KOPT-K1 (cell line): ENCODE measurements around the gene AKNA.

ENCODE experiments used
- H3K27ac ChIP-seq: fragments of 200-600 bp; sonication (generic); 2 replicates; pipeline ENCODE4 v1.5.1; 2016; ENCODE audit warnings: antibody characterized with exemption, mild to moderate bottlenecking, low read depth, low read length; ENCODE audit not compliant: poor library complexity, severe bottlenecking
- H3K36me3 ChIP-seq: fragments of 200-600 bp; sonication (generic); 2 replicates; pipeline ENCODE4 v1.5.1; 2017; ENCODE audit warnings: antibody characterized with exemption, mild to moderate bottlenecking, low read length, moderate library complexity; ENCODE audit not compliant: insufficient read depth
- H3K9me3 ChIP-seq: fragments of 200-600 bp; sonication (generic); 2 replicates; pipeline ENCODE4 v1.5.1; 2017; ENCODE audit warnings: antibody characterized with exemption, low read length, mild to moderate bottlenecking; ENCODE audit not compliant: insufficient read depth, poor library complexity, severe bottlenecking

Gene AKNA

DNA sequence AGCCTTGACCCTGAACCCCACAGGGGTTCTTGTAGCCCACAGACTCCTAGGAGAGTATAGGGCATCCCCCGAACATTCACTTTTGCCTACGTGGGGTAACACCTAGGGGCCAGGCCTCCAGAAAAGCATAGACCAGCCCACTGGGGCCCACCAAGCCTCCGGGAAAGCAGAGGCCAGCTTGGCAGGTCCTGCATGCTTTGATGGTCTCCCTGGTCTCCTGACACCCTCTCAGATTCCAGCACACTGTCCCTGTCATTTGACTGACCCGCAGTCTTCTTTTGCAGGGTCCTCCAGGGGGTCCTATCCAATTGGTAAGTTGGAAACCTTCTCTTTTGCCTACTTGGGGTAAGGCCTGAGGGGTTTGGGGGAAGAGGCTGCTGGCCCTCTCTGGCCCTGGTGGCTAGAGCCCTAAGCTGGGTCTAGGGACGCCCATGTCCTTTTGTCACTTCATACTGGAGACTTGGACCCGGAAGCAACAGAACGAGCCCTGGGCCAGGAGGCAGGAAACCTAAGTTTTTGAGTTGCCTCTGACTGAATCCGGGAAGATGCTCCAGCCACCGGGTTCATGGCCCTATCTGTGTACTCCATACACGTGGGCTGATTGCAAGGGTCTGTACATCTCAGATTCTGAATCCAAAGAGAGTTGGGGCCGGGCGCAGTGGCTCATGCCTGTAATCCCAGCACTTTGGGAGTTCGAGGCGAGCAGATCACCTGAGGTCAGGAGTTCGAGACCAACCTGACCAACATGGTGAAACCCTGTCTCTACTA lies 85.8 kb downstream of the AKNA start:
- H3K36me3 ChIP-seq, result no peaks in the 10 kb centered on the region
- no peak overlapping the region for H3K27ac ChIP-seq
- no peaks in the 10 kb centered on the region for H3K9me3 ChIP-seq

DNA sequence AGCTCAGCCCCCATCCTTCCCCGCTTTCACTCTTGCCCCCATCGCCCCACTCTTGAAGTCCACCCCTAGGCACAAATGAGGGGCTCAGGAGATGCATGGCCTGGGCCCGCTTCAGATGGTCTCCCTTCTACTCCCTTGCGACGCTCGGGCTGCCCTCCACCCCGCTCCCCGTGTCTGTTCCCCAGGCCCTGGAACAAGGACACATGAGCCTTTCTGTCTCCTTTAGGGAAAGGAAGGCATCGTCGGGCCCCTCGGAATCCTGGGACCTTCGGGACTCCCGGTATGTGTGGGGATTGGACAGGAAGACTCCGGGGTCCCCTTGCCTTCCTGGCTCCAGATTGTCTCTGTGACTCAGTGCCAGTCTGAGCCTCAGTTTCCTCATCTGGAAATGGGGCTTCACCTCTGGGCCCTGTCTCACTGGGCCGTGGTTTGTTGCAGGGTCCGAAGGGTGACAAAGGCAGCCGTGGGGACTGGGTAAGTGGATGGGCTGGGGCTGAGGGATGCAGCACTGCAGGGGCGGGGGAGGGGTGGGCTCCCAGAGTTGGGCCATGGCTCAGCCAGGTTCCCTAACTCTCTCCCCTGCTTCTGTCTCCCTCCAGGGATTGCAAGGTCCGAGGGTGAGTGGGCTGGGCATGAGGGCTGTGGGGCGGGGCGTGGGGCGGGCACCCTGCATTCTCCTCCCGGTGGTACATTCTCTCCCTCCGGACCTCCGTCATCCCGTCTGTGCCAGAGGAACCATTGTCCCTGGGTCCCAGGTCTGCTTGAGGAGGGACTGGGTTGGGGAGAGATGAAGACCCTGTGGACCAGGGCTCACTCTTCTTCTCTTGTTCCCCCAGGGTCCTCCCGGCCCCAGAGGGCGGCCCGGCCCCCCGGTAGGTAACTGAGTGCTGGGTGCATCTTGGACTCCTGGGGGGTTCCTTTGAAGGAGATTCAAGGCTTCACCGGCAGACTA lies 86.7 kb downstream of the AKNA start:
- H3K36me3 ChIP-seq, result no peaks in the 10 kb centered on the region
- peaks cover 7% of the 10 kb centered on the region for H3K9me3 ChIP-seq
- H3K27ac ChIP-seq, result no peak overlapping the region

DNA sequence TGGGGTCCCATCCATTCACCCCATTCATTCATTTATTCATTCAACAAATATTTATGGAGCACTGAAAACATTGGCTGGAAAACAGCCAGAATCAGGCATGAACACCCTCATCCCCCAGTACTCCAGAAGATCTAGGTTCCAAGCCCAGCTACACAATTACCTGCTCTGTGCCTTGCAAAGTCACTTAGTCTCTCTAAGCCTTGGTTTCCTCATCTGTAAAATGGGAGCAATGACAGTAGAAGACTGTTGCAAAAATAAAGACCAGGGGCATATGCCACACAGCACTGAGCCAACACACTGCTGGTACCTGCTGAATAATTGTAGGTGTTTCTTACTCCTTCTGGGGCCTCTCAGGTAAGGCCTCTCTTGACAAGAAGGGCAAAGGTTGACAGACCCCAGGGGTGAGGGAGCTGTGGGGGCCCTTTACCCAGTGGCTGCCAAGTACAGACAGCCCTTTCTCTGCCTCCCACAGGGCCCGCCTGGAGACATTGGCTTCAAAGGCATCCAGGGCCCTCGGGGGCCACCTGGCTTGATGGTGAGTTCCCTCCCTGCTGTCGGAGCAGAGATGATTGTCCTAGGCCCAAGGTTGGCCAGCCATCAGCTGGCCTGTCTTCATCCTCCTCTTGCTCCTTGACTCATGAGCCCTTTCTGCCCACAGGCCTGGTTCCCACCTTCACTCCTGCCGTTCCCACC lies 87.5 kb downstream of the AKNA start:
- Histone ChIP-seq H3K9me3 (peaks cover 7% of the 10 kb centered on the region), H3K27ac (no peak overlapping the region), H3K36me3 (no peaks in the 10 kb centered on the region)

DNA sequence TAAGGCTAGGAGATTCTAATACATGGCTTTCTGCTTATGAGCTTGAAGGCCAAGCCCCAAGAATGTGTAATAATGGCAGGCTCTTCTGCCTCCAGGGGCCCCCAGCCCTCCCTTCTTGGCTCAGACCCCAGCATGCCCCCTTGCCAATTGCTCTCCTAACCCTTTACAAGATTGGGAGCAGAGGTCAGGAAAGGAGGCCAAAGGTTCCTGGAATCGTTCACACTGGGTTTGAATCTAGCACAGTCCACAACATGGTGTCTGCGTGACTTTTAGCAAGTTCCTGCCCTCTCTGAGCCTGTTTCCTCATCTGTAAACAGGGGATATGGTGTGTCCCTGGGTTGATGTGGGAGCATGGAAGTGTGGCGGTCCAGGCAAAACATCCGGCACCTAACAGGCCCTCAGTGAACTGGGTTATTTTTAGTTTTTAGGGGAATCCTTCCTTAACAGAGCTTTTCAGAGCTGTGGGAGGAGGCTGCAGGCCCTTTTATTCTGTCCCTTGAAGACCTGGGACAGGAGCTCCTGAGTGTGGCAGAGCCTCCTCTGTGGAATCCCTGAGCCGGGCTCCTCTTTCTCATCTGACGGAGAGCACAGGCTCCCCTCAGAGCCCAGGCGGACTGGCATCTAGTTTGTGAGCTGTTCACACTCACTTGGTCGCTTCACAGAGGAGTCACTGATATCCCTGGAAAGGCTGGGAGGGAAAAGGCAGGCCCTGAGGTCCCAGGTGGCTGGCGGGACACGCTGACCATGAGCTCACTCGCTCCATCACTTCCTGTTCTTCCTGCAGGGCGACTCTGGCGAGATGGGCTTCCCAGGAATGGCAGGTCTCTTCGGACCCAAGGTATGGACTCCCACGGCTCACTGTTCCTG lies 88.3 kb downstream of the AKNA start:
- Histone ChIP-seq H3K27ac (no peak overlapping the region), H3K9me3 (peaks cover 13% of the 10 kb centered on the region), H3K36me3 (no peaks in the 10 kb centered on the region)

DNA sequence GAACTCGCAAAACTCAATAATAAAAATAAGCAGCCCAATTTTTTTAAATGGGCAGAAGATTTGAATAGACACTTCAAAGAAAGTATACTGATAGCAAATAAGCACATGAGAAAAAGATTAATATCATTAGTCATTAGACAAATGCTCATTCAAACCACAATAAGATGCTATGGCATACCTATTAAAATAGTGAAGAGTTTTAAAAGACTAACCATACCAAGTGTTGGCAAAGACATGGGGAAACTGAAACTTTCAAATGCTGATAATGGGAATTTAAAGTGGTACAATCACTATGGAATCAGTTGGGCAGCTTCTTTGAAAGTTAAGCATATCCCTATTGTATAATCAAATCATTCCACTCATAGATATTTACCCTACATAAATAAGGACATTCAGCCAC lies 91.4 kb downstream of the AKNA start:
- no peak overlapping the region for H3K27ac ChIP-seq
- H3K36me3 ChIP-seq, result no peaks in the 10 kb centered on the region
- H3K9me3 ChIP-seq, result peaks cover 14% of the 10 kb centered on the region

DNA sequence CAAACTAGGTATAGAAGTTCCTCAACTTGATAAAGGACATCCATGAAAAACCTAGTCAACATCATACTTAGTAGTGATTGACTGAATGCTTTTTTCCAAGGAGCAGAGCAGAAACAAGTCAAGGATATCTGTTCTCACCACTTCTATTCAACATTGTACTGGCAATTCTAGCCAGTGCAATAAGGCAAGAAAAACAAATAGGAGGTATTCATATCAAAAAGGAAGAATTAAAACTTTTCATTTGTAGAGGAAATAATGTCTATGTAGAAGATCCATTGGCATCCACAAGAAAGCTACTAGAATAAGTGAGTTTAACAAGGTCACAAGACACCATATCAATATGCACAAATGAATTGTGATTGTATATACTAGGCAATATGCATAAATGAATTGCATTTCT lies 93.1 kb downstream of the AKNA start:
- H3K36me3 ChIP-seq, result no peaks in the 10 kb centered on the region

DNA sequence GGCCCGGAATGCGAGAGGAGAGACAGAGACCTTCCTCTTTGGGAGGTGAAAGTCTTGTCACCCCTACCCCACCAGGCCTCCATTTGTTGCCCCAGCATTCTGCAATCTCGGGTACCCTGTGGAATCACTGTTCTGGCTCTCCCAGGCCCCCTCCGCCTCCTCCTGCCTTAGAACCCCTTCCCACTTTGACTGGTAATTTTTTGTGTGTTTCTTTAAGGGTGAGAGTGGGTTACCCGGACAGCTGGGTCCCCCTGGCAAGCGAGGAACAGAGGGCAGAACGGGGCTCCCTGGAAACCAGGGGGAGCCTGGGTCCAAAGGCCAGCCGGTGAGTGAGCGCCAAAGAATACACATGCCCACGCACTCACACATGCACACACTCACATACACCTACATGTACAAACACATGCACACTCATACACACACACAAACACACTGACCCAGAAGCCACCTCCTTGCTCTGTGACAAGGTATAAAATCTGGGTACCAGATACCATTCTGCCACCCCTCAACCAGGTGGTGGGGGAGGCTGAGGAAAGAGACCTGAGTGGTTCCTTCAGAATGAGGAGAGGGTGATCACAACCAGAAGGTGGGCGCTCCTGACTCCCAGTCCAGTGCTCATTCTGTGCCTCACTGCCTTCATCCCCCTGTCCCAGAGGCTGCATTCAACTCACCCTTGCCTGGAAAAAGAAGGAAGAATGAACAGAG lies 95.7 kb downstream of the AKNA start:
- Histone ChIP-seq H3K36me3 (no peaks in the 10 kb centered on the region), H3K27ac (no peak overlapping the region), H3K9me3 (peaks cover 14% of the 10 kb centered on the region)

More for the DNA sequence above, 93.1 kb downstream of the AKNA start:
- Histone ChIP-seq H3K27ac (no peak overlapping the region), H3K9me3 (peaks cover 14% of the 10 kb centered on the region)

DNA sequence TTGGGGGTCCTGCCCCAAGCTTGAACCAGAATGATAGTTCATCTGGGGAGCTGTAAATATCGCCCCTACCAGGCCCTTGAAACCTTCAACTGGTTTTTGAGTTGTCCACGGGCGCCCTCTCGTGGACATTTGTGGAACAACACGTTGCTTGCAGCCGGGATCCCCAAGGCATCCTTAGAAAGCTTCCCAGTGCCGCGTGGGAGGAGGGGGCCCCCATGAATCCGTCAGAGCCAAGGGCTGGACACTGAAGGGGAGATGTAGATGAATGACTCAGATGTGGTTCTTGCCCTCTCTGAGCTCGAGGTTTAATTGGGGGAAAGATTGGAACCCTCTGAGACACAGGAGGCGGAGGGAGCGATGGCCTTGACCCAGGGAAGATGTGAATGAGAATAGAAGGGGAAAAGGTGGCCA lies 96.7 kb downstream of the AKNA start:
- H3K27ac ChIP-seq, result no peak overlapping the region
- H3K36me3 ChIP-seq, result no peaks in the 10 kb centered on the region
- peaks cover 7% of the 10 kb centered on the region for H3K9me3 ChIP-seq

DNA sequence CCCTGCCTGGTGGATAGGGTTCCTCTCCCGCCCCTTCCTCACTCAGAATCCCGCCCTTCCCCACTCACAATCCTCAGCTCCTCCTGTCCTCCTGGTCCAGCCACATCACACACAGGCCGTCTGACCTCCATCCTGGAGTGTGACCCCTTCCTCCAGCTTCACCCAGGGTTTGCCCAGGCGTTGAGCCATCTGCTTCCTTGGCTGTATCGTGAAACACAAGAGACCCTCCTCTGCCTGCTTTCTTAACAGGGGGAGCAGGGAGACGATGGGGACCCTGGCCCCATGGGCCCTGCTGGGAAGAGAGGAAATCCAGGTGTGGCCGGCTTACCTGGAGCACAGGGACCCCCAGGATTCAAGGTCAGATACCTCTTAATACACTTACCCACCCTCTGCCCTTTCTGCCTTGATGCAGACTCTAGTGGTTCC lies 97.2 kb downstream of the AKNA start:
- no peaks in the 10 kb centered on the region for H3K36me3 ChIP-seq
- H3K9me3 ChIP-seq, result peaks cover 7% of the 10 kb centered on the region
- H3K27ac ChIP-seq, result no peak overlapping the region

DNA sequence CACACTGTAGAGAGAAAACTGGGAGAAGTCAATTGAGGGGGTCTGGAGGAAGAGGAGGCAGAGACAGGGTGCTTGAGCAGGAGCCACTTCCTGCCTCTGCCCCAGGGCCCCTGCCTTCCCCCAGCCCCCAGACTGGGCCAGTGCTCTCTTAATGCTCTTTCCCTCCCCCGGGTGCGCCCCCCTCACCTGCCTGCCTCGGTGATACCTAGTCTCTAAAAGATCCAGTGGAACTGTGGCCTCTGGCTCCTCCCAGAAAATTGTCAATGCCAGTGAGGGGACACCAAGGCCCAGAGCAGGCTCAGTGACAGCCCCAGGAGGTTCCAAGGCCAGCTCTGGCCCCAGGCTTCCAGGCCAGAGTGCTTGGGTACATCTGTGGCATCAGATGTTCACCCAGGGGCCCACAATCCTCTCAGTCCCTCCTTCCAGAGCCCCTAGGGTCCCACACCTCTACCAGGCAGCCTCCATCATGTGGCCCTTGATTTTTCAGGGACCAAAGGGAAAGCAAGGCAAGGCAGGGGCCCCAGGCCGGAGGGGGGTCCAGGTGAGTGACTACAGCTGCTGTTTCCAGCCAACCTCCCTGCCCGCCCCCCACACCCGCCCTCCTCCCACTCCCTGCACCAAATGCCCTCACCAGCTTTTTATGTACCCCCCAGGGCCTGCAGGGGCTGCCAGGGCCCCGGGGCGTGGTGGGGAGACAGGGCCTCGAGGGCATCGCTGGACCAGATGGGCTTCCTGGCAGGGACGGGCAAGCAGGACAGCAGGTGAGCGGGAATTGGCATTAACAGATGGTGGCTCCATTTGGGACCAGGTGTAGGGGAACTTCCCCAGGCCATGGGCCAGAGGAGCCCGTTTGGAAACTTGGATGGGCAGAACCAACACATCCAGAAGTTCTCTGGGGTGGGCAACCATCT lies 98.0 kb downstream of the AKNA start:
- peaks cover 4% of the 10 kb centered on the region for H3K9me3 ChIP-seq
- H3K27ac ChIP-seq, result no peak overlapping the region
- no peaks in the 10 kb centered on the region for H3K36me3 ChIP-seq

DNA sequence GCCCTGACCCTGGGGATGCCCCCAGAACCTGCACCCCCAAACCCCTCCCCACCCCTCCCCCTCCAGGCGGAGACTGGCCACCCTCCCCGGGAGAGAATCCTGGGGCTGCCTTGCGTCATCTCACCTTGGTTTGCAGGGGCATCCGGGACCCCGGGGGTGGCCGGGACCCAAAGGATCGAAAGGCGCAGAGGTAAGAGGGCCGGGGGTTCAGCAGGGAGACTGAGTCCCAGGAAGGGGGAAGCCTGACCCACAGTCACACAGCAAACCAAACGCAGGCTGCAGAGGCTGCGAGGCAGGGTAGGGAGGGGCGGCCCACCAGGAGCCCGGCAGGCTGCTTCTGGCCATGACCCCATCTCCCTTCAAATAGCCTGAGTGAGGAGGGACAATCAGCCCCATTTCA lies 98.7 kb downstream of the AKNA start:
- no peaks in the 10 kb centered on the region for H3K36me3 ChIP-seq
- no peak overlapping the region for H3K27ac ChIP-seq
- H3K9me3 ChIP-seq, result no peaks in the 10 kb centered on the region

DNA sequence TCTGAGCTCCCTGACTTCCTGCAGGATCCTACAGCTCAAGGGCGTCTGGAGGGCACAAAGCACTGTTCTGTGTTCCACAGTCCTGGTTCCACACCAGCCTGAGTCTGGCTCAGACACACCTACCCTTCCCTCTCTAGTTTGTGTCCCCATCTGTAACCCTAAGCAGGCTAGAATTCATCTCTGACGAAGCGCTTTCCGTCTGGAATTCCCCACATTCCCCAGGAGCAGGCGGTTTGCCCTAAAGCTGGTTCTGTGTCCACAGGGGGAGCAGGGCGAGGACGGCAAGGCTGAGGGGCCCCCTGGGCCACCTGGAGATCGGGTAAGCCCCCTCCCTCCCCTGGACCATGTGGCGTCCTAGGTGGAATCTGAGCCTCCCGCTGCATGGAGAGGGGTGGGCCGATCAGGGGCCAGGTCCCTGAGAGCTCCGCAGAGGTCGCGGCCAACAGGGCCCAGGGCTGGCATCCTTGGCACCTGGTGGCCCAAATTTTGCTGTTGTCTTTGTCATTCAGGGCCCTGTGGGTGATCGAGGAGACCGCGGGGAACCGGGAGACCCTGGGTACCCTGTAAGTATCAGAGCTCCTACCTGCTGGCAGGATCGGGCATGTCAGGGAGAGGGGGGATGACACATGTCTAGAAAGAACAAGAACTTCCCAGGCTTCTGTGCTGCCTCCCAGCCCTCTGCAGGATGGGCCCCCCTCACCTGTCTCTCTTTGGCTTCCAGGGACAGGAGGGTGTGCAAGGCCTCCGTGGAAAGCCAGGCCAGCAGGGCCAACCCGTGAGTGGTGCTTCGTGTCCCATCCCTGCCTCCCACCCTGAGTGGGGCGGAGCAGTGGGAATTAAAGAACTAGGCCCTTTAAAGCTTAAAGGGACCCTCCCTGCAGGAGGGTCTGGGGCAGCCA lies 99.3 kb downstream of the AKNA start:
- H3K27ac ChIP-seq, result no peak overlapping the region
- no peaks in the 10 kb centered on the region for H3K36me3 ChIP-seq
- no peaks in the 10 kb centered on the region for H3K9me3 ChIP-seq
